T-helper 2 cell treated with Interferon-gamma antibody and Interleukin-4, amounts not matched to agents 100 ng/mL and 5 ng/mL, for 36 hours (primary cell): ENCODE data around the gene ARVCF. TPM values are rescaled to one million over a fixed set of nuclear protein-coding genes. Genes with fewer than 3 reads are reported as not detected.

Experiments used
- intact Hi-C: fragments of 100-400 bp; cut with micrococcal nuclease; formaldehyde crosslinking; loops from one replicate; pipeline ENCODE4 v1.15.1; 2023
- total RNA-seq: library from RNA; stranded (reverse); gene quantifications from 2 replicates; pipeline ENCODE4 v1.2.3, GENCODE V29; 2022

ARVCF gene
- total RNA-seq = 0.75 and 0.84 TPM in 2 replicates

- intact Hi-C loops = no loop called here
Measured at GRCh38 chr22:20016734-20017621, at the start of gene ARVCF. Gene ARVCF, minus strand, starts transcription at chr22:20016823. Its CDS starts 26,029 bp downstream, at chr22:19990794.

- intact Hi-C loops = no loop called here
Measured at GRCh38 chr22:20065896-20066616, 49.4 kb upstream of the ARVCF start.

GRCh38 chr22:20064545-20065262 is 48.1 kb upstream of the ARVCF start:
- intact Hi-C loops = no loop called here

- intact Hi-C loops = no loop called here
Measured at GRCh38 chr22:20064140-20064480, 47.5 kb upstream of the ARVCF start.

GRCh38 chr22:20063271-20064139 is 46.9 kb upstream of the ARVCF start:
- intact Hi-C loops = no loop called here

GRCh38 chr22:20062766-20063083 is 46.1 kb upstream of the ARVCF start:
- intact Hi-C loops = no loop called here

- intact Hi-C loops = no loop called here
Measured at GRCh38 chr22:20062043-20062765, 45.6 kb upstream of the ARVCF start.

GRCh38 chr22:20061481-20061861 is 44.8 kb upstream of the ARVCF start:
- intact Hi-C loops = no loop called here

GRCh38 chr22:20060700-20061480 is 44.3 kb upstream of the ARVCF start:
- intact Hi-C loops = no loop called here

- intact Hi-C loops = no loop called here
Measured at GRCh38 chr22:20058989-20059770, 42.6 kb upstream of the ARVCF start.

GRCh38 chr22:20057596-20058268 is 41.1 kb upstream of the ARVCF start:
- intact Hi-C loops = no loop called here

GRCh38 chr22:20056696-20057386 is 40.2 kb upstream of the ARVCF start:
- intact Hi-C loops = no loop called here

GRCh38 chr22:20056161-20056560 is 39.5 kb upstream of the ARVCF start:
- intact Hi-C loops = no loop called here

- intact Hi-C loops = no loop called here
Measured at GRCh38 chr22:20055654-20056053, 39.0 kb upstream of the ARVCF start.

GRCh38 chr22:20055144-20055543 is 38.5 kb upstream of the ARVCF start:
- intact Hi-C loops = no loop called here

GRCh38 chr22:20054485-20054884 is 37.9 kb upstream of the ARVCF start:
- intact Hi-C loops = no loop called here

GRCh38 chr22:20054034-20054427 is 37.4 kb upstream of the ARVCF start:
- intact Hi-C loops = no loop called here
